Effector CD8-positive, alpha-beta T cell (primary cell): ENCODE measurements around the gene TSPAN9.

Experiments
- DNase-seq: peaks from one replicate; lab custom pipeline; 2025; lab: John Stamatoyannopoulos, UW

The TSPAN9 gene

GRCh38 chr12:3187846-3188770 is 110.9 kb downstream of the TSPAN9 start:
- no peak for DNase-seq

GRCh38 chr12:3189282-3189681 is 112.1 kb downstream of the TSPAN9 start:
- no peak for DNase-seq

- no peak for DNase-seq
These were observed 112.9 kb downstream of the TSPAN9 start for GRCh38 chr12:3190101-3190500.

GRCh38 chr12:3191450-3191849 is 114.3 kb downstream of the TSPAN9 start:
- DNase-seq = no peak

- no peak for DNase-seq
These were observed 115.0 kb downstream of the TSPAN9 start for GRCh38 chr12:3192221-3192620.

GRCh38 chr12:3193131-3193530 is 116.0 kb downstream of the TSPAN9 start:
- DNase-seq = no peak

- no peak for DNase-seq
These were observed 116.6 kb downstream of the TSPAN9 start for GRCh38 chr12:3193755-3194154.

GRCh38 chr12:3195337-3195736 is 118.2 kb downstream of the TSPAN9 start:
- DNase-seq = no peak

GRCh38 chr12:3195859-3196483 is 118.8 kb downstream of the TSPAN9 start:
- DNase-seq = no peak

GRCh38 chr12:3196488-3196887 is 119.3 kb downstream of the TSPAN9 start:
- no peak for DNase-seq

- no peak for DNase-seq
These were observed 120.1 kb downstream of the TSPAN9 start for GRCh38 chr12:3197131-3197818.

- no peak for DNase-seq
These were observed 122.4 kb downstream of the TSPAN9 start for GRCh38 chr12:3199551-3200031.

GRCh38 chr12:3200032-3200617 is 122.9 kb downstream of the TSPAN9 start:
- no peak for DNase-seq

- DNase-seq = no peak
These were observed 123.6 kb downstream of the TSPAN9 start for GRCh38 chr12:3200814-3201233.

- DNase-seq = no peak
These were observed 124.3 kb downstream of the TSPAN9 start for GRCh38 chr12:3201339-3202051.

GRCh38 chr12:3202096-3202495 is 124.9 kb downstream of the TSPAN9 start:
- DNase-seq = no peak

- peak; percentile 35 for DNase-seq
These were observed 125.7 kb downstream of the TSPAN9 start for GRCh38 chr12:3202734-3203446.

- DNase-seq = no peak
These were observed 126.5 kb downstream of the TSPAN9 start for GRCh38 chr12:3203713-3204112.

GRCh38 chr12:3204143-3204542 is 127.0 kb downstream of the TSPAN9 start:
- no peak for DNase-seq

GRCh38 chr12:3204730-3205531 is 127.8 kb downstream of the TSPAN9 start:
- no peak for DNase-seq
